ENCODE measurements around the gene SPRR2F.

Gene SPRR2F

DNA sequence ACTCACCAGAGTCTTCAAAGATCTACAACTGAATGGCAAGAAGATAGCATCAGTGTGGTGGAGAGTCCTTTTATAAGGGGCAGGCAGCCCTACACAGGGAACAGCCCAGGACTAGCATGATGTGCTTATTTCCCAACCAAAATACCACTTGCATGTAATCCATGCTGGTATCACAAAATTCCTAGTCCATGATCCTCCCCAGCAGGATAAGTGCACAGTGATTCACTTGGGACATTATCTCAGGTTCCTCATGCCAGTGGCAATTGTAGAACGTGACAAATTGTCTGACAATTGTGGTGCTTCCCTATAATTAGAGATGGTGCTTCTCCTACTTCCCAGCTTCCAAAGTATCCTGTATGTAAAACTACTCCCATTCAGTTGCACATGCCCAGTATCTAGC is 37.5 kb upstream of the SPRR2F start, which contains the start of gene SPRR2G:
Gene SPRR2G (minus strand): TSS at position 45 of the 400 bp plus-strand sequence. CDS start 780 bp downstream, outside the sequence.
- no peak within 1 kb of the TSS for H3K9ac ChIP-seq (ENCODE audit: low read length)
- H3K27ac ChIP-seq (ENCODE audit: low read depth, low read length) = no peak within 1 kb of the TSS
- no peak within 1 kb of the TSS for H2AFZ ChIP-seq (ENCODE audit: low read depth, low read length, severe bottlenecking)
- H3K4me2 ChIP-seq (ENCODE audit: low read depth, low read length, poor library complexity, severe bottlenecking) = no peak within 1 kb of the TSS
- H3K36me3 ChIP-seq (ENCODE audit: low read length) = no peaks in the 10 kb centered on the region
- no peaks in the 10 kb centered on the region for H3F3A ChIP-seq (ENCODE audit: insufficient read depth)
- H3K79me2 ChIP-seq (ENCODE audit: insufficient read depth, low read length) = no peaks in the 10 kb centered on the region
- no peak for TF ChIP-seq EZH2phosphoT487 (conservative IDR thresholded peaks at IDR 0.05; ENCODE audit: low read length)
- TF ChIP-seq, protein P1, sequence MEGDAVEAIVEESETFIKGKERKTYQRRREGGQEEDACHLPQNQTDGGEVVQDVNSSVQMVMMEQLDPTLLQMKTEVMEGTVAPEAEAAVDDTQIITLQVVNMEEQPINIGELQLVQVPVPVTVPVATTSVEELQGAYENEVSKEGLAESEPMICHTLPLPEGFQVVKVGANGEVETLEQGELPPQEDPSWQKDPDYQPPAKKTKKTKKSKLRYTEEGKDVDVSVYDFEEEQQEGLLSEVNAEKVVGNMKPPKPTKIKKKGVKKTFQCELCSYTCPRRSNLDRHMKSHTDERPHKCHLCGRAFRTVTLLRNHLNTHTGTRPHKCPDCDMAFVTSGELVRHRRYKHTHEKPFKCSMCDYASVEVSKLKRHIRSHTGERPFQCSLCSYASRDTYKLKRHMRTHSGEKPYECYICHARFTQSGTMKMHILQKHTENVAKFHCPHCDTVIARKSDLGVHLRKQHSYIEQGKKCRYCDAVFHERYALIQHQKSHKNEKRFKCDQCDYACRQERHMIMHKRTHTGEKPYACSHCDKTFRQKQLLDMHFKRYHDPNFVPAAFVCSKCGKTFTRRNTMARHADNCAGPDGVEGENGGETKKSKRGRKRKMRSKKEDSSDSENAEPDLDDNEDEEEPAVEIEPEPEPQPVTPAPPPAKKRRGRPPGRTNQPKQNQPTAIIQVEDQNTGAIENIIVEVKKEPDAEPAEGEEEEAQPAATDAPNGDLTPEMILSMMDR (IDR thresholded peaks at IDR 0.05; ENCODE audit: insufficient read depth, low read length, poor library complexity, severe bottlenecking) = no peak
- no peaks in the 10 kb centered on the region for H3K9me2 ChIP-seq (replicated peaks; ENCODE audit: insufficient read depth, low read length)
- no peaks in the 10 kb centered on the region for H4K20me1 ChIP-seq (ENCODE audit: low read depth, low read length)
- H3K9me3 ChIP-seq (ENCODE audit: insufficient read depth, low read length) = no peaks in the 10 kb centered on the region
- no peaks in the 10 kb centered on the region for H3K27me3 ChIP-seq (ENCODE audit: low read length)
- no peak within 1 kb of the TSS for H3K4me3 ChIP-seq (ENCODE audit: insufficient read depth, low read length, poor library complexity, severe bottlenecking)

DNA sequence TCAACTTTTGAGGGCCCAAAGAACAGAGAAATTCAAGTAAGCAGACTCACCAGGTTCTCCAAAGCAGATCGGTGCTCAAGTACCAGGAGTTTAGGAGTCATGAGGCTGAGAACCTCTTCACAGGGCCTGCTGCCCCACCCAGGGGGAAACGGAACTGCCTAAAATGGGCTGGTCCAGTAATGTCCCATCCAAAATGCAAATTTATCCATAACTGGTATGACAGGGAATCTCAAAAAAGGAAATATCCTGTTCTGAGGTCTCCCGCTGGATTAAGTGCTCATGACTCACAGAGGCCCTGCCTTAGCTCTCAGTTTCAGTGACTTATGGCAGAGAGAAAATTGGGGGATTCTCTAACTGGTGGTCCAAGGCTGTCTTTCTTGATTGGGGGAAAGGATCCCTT is 28.1 kb upstream of the SPRR2F start:
- no peak overlapping the region for H3K9ac ChIP-seq (ENCODE audit: low read length)
- no peak overlapping the region for H3K4me2 ChIP-seq (ENCODE audit: low read depth, low read length, poor library complexity, severe bottlenecking)
- H3F3A ChIP-seq (ENCODE audit: insufficient read depth) = no peaks in the 10 kb centered on the region
- no peaks in the 10 kb centered on the region for H3K9me3 ChIP-seq (ENCODE audit: insufficient read depth, low read length)
- TF ChIP-seq, protein P1 (IDR thresholded peaks at IDR 0.05; ENCODE audit: insufficient read depth, low read length, poor library complexity, severe bottlenecking) = no peak
- no peak for TF ChIP-seq EZH2phosphoT487 (conservative IDR thresholded peaks at IDR 0.05; ENCODE audit: low read length)
- H4K20me1 ChIP-seq (ENCODE audit: low read depth, low read length) = no peaks in the 10 kb centered on the region
- no peak overlapping the region for H3K4me3 ChIP-seq (ENCODE audit: insufficient read depth, low read length, poor library complexity, severe bottlenecking)
- no peaks in the 10 kb centered on the region for H3K27me3 ChIP-seq (ENCODE audit: low read length)
- no peaks in the 10 kb centered on the region for H3K79me2 ChIP-seq (ENCODE audit: insufficient read depth, low read length)
- H3K27ac ChIP-seq (ENCODE audit: low read depth, low read length) = no peak overlapping the region
- no peak overlapping the region for H2AFZ ChIP-seq (ENCODE audit: low read depth, low read length, severe bottlenecking)
- no peaks in the 10 kb centered on the region for H3K36me3 ChIP-seq (ENCODE audit: low read length)
- H3K9me2 ChIP-seq (replicated peaks; ENCODE audit: insufficient read depth, low read length) = no peaks in the 10 kb centered on the region

DNA sequence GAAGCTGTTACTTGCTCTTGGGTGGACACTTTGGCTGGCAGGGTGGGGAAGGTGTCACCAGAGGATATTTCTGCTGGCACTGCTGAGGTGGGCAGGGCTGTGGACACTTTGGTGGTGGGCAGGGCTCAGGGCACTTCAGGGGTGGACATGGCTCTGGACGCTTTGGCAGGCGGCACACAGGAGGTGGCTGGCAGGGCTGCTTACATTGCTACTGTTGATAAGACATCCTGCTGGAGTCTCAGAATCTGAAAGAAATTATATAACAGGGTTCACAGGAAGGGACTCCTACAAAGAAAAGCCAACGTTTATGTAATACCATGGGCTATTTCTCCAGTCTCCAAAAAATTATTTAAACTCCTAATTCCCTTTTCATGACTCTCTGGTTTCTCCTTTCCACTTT is 27.2 kb upstream of the SPRR2F start:
- TF ChIP-seq EZH2phosphoT487 (conservative IDR thresholded peaks at IDR 0.05; ENCODE audit: low read length) = no peak
- TF ChIP-seq, protein P1 (IDR thresholded peaks at IDR 0.05; ENCODE audit: insufficient read depth, low read length, poor library complexity, severe bottlenecking) = no peak
- no peaks in the 10 kb centered on the region for H4K20me1 ChIP-seq (ENCODE audit: low read depth, low read length)
- no peaks in the 10 kb centered on the region for H3K79me2 ChIP-seq (ENCODE audit: insufficient read depth, low read length)
- no peaks in the 10 kb centered on the region for H3K36me3 ChIP-seq (ENCODE audit: low read length)
- H3K9ac ChIP-seq (ENCODE audit: low read length) = no peak overlapping the region
- H3K4me2 ChIP-seq (ENCODE audit: low read depth, low read length, poor library complexity, severe bottlenecking) = no peak overlapping the region
- no peaks in the 10 kb centered on the region for H3K9me3 ChIP-seq (ENCODE audit: insufficient read depth, low read length)
- no peaks in the 10 kb centered on the region for H3F3A ChIP-seq (ENCODE audit: insufficient read depth)
- H2AFZ ChIP-seq (ENCODE audit: low read depth, low read length, severe bottlenecking) = no peak overlapping the region
- H3K9me2 ChIP-seq (replicated peaks; ENCODE audit: insufficient read depth, low read length) = no peaks in the 10 kb centered on the region
- no peaks in the 10 kb centered on the region for H3K27me3 ChIP-seq (ENCODE audit: low read length)
- no peak overlapping the region for H3K27ac ChIP-seq (ENCODE audit: low read depth, low read length)
- H3K4me3 ChIP-seq (ENCODE audit: insufficient read depth, low read length, poor library complexity, severe bottlenecking) = no peak overlapping the region
